HG02943 (cell line): Measurements from ENCODE around the gene OR14C36.
"Not testable (repeated sequence)": the region's sequence is repeated elsewhere in the genome, so short reads cannot be mapped to it uniquely, and the experiment has no call there.

Experiments
- ATAC-seq: cut with Tn5 transposase; IDR thresholded peaks from one replicate; pipeline ENCODE4 v1.9.1; 2021; ENCODE audit warnings: mild to moderate bottlenecking, low read depth, moderate library complexity; ENCODE audit not compliant: unreplicated experiment

Gene OR14C36

GRCh38 chr1:248348475-248348874, at the start of gene OR14C36:
OR14C36 (plus strand) TSS chr1:248348775; CDS start chr1:248348775, 0 bp downstream.
- ATAC-seq = no peak

GRCh38 chr1:248303324-248303723, 45.3 kb upstream of the OR14C36 start, which contains the start of gene OR2T12:
OR2T12 (minus strand) TSS chr1:248303424; CDS start chr1:248295578, 7,846 bp downstream.
- ATAC-seq = no peak

- not testable (repeated sequence) for ATAC-seq
Measured at GRCh38 chr1:248305672-248306071, 42.9 kb upstream of the OR14C36 start.

GRCh38 chr1:248306103-248306502, 42.5 kb upstream of the OR14C36 start:
- no peak for ATAC-seq

GRCh38 chr1:248306740-248307139, 41.8 kb upstream of the OR14C36 start:
- not testable (repeated sequence) for ATAC-seq

- no peak for ATAC-seq
Measured at GRCh38 chr1:248316796-248317195, 31.8 kb upstream of the OR14C36 start.

GRCh38 chr1:248324468-248324867, 24.1 kb upstream of the OR14C36 start, which contains the start of gene OR2M7:
OR2M7 (minus strand) TSS chr1:248324568; CDS start chr1:248324568, 0 bp downstream.
- no peak for ATAC-seq

- ATAC-seq = no peak
Measured at GRCh38 chr1:248343451-248343850, 5.1 kb upstream of the OR14C36 start.

- no peak for ATAC-seq
Measured at GRCh38 chr1:248359415-248359814, 10.8 kb downstream of the OR14C36 start.

- ATAC-seq = no peak
Measured at GRCh38 chr1:248361121-248361715, 12.6 kb downstream of the OR14C36 start, which contains the start of gene OR2T4. OR2T4 (plus strand) TSS chr1:248361665; CDS start chr1:248361665, 0 bp downstream.

- no peak for ATAC-seq
Measured at GRCh38 chr1:248366609-248367008, 18.0 kb downstream of the OR14C36 start.

GRCh38 chr1:248372394-248372793, 23.8 kb downstream of the OR14C36 start:
- no peak for ATAC-seq

GRCh38 chr1:248373761-248374160, 25.2 kb downstream of the OR14C36 start:
- ATAC-seq = no peak

- ATAC-seq = no peak
Measured at GRCh38 chr1:248375446-248375845, 26.9 kb downstream of the OR14C36 start, which contains the start of gene OR2T6. OR2T6 (plus strand) TSS chr1:248375746; CDS start chr1:248387609, 11,863 bp downstream.

GRCh38 chr1:248376916-248377315, 28.3 kb downstream of the OR14C36 start:
- ATAC-seq = no peak

- ATAC-seq = no peak
Measured at GRCh38 chr1:248380854-248381253, 32.3 kb downstream of the OR14C36 start.

- ATAC-seq = no peak
Measured at GRCh38 chr1:248388426-248388825, 39.9 kb downstream of the OR14C36 start.

- no peak for ATAC-seq
Measured at GRCh38 chr1:248393050-248393449, 44.5 kb downstream of the OR14C36 start.
